WI38 (cell line): Measurements from ENCODE around the gene MEI4.

ENCODE experiments used
- H3K4me3 ChIP-seq: 2 replicates; pipeline ENCODE4 v1.5.1; 2011; ENCODE audit warnings: low read depth, mild to moderate bottlenecking, control low read depth, low read length
- TF ChIP-seq, protein P1 (sequence below): IDR thresholded peaks from 2 replicates; pipeline ENCODE4 v1.5.1; 2012; ENCODE audit warnings: low read depth, mild to moderate bottlenecking, control low read depth, low read length

The MEI4 gene

DNA sequence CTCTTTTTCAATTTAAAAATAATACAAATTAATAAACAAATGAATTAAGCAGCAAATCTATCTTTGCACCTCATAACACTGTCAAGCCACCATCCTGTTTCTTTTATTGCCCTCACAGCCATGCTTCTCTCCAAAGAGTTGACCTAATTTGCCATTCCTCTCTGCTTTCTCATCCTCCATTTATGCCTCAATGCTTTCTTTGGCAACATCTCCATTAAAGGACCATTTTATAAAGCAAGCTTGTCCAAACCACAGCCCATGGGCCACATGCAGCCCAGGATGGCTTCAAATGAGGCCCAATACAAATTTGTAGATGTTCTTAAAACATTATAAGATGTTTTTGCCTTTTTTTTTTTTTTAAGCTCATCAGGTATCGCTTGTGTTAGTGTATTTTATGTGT is 26.4 kb upstream of the MEI4 start:
- TF ChIP-seq, protein P1, sequence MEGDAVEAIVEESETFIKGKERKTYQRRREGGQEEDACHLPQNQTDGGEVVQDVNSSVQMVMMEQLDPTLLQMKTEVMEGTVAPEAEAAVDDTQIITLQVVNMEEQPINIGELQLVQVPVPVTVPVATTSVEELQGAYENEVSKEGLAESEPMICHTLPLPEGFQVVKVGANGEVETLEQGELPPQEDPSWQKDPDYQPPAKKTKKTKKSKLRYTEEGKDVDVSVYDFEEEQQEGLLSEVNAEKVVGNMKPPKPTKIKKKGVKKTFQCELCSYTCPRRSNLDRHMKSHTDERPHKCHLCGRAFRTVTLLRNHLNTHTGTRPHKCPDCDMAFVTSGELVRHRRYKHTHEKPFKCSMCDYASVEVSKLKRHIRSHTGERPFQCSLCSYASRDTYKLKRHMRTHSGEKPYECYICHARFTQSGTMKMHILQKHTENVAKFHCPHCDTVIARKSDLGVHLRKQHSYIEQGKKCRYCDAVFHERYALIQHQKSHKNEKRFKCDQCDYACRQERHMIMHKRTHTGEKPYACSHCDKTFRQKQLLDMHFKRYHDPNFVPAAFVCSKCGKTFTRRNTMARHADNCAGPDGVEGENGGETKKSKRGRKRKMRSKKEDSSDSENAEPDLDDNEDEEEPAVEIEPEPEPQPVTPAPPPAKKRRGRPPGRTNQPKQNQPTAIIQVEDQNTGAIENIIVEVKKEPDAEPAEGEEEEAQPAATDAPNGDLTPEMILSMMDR, result no peak
- H3K4me3 ChIP-seq, result no peak overlapping the region

DNA sequence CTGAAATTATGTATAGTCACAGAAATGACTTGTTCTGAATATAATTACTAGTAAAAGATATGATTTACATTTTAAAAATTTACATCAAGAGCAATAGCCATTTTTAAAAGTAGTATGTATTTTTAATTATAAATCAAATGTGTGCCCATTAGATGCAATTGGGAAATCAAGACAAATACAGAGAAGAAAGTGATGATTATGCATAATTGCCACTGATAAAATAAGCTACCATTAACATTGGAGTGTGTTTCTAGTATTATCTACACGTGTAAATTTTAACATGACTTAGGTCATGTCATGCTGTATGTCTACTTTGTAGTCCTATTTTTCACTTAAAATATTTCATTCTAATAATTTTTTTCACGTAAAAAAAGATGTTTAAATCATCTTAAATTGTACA is 22.8 kb upstream of the MEI4 start:
- TF ChIP-seq, protein P1, result no peak
- no peak overlapping the region for H3K4me3 ChIP-seq

DNA sequence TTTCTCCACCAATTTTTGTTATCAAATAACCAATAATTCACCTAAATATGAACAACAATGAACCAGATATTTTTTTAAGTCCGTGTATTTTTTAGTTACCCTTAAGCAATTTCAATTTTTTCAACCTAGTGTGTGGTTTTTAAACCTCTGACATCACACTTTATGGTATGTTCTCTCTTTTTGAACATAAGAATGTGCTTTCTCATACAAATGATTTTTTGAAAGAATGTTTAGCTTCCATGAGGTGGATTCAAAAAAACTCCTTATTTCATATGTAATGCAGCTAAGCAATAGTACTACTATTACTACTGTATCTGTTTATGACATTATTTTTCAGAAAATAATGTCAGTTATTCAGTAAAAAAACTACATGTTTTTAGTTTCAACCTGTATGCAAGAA is 19.4 kb upstream of the MEI4 start:
- no peak overlapping the region for H3K4me3 ChIP-seq
- TF ChIP-seq, protein P1, result no peak

DNA sequence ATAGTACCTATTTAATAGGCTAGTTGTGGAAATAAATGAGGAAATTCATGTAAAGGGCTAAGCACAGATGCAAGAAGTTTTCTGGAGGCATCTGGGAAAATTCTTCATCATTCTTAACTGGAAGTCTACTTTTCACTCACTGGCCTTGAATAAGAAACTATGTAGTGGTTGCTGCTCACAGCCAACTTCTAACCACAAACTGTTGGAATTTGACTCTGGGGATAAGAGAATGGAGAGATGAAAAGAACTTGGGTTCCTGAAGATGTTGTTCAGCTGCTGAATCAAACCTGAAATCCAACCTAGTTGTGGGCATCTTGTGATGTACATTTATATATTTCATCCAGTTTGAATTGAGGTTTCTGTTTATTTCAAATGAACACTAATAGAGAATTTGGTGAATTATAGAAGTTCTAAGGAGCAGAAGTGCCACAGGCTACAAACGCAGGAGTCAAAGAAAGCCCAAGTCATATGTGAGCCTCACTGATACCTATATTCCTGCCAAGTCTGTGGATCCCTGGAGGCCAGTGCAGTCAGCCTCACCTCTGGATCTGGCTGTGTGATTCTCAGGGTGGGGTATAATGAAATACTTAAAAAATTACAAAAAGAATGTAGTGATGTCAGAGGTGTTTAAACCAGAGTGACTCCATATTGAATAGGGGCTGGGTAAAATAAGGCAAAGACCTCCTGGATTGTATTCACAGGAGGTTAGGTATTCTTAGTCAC is 18.7 kb upstream of the MEI4 start:
- TF ChIP-seq, protein P1, result no peak

DNA sequence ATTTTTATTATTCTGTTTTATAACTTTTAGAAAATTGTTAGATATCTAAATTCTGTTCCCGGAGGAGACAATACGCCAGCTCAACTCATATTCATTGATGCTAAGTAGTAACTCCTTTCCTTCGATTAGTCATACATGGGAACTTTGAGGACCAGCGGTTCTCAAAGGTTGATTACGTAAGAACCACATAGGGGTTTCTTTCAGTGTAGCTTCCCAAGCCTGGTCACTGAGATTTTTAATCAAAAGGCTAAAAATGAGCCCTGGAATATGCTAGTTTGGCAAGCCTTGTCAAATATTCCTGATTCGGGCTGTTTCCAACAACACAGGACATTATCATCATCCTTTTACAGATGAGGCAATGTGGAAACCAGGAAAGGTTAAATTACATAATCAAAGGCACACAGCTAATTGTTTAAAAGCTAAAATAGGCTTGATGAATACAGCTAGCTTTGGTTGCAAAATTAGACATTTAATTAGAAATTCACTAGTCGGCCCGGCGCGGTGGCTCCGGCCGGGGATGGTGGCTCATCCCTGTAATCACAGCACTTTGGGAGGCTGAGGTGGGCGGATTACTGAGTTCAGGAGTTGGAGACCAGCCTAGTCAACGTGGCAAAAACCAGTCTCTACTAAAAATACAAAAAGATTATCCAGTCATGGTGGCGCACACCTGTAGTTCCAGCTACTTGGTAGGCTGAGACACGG is 14.6 kb upstream of the MEI4 start:
- TF ChIP-seq, protein P1, result no peak
- H3K4me3 ChIP-seq, result no peak overlapping the region

More for the DNA sequence above, 18.7 kb upstream of the MEI4 start:
- no peak overlapping the region for H3K4me3 ChIP-seq

DNA sequence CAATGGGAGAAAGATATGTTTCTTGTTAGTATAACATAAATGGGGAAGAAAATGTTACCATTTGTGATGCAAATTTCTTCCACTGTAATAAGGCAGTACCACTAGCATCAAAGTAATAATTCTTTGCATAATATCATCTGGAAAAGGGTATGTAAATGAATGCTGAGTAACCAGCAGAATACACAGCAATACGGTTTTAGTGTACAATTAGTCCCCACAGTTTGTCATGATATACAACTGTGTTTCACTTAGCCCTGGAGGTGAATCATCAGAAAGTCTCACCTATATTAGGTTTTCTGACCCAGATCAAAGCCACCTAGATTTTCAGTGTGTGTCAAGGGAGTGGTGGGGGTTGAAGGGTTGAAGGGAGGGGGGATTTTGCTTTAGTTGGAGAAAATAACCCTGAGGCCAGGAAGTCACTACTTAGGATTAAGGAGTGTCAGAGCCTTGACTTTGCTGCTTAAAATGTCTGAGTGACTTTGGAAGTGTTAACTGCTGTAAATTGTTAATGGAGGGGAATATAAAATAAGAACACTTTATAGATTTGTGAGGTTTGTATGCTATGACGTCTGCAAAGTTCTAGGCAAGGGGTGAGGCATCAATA is 8.6 kb upstream of the MEI4 start:
- TF ChIP-seq, protein P1, result no peak
- H3K4me3 ChIP-seq, result no peak overlapping the region

DNA sequence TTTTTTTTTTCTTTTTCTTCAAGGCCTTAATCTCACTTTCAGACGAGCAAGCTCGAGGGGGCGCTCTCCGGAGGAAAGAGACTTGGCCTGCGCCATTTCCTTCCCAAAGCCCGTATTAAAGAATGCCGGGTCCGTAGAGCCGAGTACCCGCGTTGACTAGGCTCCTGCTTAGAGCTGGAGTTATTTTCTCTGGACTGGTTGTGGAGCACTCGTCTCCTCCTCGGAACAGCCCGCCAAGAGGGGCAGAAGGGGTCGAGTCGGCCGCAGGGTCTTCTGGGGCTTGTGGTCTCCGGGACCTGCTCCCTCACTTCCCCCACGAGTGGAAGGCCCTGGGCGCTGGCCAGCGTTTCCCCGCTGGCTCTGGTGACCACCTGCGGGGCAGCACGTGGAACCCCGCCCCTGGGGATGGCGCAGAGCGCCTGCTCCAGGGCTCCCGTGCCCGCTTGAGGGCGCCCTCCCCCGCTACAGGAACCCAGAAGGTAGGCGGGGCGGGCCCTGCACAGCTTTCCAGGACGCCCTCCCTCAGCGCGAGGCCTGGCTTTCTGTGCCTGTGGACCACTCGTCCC is 2.7 kb upstream of the MEI4 start:
- TF ChIP-seq, protein P1, result no peak
- peak overlapping the region; percentile 37 for H3K4me3 ChIP-seq
